GM12872 (cell line): Measurements from ENCODE around the gene SLC7A5.

Experiments
- TF ChIP-seq, protein P1 (sequence below): IDR thresholded peaks from 3 replicates; pipeline ENCODE4 v1.5.1; 2011; ENCODE audit warnings: low read depth, mild to moderate bottlenecking, low read length, moderate library complexity; ENCODE audit not compliant: insufficient read depth

The SLC7A5 gene

DNA sequence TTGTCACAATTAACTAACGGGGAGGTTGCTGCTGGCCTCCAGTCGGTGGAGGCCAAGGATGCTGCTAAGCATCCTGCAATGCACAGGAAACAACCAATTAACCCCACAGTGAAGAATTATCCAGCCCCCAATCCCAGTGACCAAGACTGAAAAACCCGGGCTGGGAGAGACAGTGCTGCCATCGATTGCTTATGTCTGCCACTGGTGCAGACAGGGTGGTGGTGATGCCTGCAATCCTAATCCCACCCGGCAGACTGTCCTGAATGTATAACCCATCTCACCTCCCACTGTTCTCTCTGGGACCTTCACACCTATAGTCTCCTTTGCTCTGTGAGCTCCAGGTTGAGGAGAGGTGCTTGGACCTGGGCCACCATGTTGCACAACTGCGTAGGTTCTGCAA is 61.2 kb downstream of the SLC7A5 start:
- TF ChIP-seq, protein P1, sequence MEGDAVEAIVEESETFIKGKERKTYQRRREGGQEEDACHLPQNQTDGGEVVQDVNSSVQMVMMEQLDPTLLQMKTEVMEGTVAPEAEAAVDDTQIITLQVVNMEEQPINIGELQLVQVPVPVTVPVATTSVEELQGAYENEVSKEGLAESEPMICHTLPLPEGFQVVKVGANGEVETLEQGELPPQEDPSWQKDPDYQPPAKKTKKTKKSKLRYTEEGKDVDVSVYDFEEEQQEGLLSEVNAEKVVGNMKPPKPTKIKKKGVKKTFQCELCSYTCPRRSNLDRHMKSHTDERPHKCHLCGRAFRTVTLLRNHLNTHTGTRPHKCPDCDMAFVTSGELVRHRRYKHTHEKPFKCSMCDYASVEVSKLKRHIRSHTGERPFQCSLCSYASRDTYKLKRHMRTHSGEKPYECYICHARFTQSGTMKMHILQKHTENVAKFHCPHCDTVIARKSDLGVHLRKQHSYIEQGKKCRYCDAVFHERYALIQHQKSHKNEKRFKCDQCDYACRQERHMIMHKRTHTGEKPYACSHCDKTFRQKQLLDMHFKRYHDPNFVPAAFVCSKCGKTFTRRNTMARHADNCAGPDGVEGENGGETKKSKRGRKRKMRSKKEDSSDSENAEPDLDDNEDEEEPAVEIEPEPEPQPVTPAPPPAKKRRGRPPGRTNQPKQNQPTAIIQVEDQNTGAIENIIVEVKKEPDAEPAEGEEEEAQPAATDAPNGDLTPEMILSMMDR, result no peak

- TF ChIP-seq, protein P1, result no peak
These were observed 62.4 kb downstream of the SLC7A5 start for GRCh38 chr16:87806641-87807546.

- TF ChIP-seq, protein P1, result no peak
These were observed 63.1 kb downstream of the SLC7A5 start for GRCh38 chr16:87806261-87806640.

DNA sequence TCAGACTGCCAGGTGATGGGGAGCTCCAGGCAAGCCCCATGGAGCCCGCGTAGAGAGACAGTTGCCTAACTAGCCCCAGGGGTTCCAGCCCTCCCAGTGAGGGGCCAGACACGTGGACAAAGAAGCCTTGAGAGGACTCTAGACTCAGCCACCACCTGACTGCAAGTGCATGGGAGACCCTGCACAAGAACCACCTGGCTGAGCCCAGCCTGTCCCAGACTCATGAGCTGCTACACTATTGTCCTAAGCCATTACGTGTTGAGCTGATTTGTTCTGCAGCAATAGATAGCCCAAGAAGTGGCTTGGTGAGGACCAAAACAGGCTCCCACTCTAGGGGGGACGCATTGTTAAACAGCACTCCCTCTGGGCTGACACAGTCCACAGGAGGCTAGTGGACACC is 65.9 kb downstream of the SLC7A5 start:
- TF ChIP-seq, protein P1, result no peak

DNA sequence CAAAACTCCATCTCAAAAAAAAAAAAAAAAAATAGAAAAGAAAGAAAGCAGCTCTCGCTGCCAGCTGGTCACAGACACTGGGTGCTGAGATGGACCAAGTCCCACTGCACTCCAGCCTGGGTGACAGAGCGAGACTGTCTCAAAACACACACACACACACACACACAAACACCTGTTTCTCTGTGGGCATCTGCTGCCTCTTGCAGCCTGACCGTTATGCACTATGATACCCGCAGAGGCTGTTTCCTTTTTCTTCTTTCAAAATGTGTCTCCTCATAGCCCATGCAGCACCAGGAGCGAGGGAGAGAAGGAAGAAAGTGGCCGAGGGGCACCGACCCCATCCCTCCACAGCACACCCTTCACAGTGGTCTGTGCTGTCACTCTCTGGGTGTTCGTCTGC is 66.6 kb downstream of the SLC7A5 start:
- TF ChIP-seq, protein P1, result no peak

DNA sequence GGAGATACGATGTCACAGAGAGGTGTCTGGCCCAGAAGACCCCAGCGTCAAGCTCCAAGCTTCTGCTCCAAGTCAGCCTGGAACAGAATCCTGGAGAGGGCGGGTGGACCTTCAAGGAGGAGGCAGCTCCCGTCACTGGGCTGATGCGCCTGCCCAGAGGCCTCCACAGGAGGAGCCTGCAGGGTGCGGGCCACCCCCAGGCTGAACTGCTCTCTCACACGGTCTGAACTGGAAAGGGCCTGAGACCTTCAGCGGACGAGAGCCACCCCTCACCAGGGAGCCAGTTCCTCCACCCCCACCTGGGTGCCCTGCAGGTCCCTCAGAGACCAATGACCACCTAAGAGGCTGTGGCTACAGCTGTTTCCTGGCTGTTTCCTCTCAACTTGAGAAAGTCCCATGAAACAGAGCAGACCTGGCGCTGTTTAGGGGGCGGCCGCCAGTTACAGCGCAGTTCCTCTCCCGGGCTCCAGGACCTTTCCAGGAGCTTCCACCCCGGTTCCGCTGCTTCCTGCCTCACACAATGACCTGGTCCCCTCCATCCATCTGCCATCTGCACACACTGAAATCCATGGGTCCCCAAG is 67.5 kb downstream of the SLC7A5 start:
- TF ChIP-seq, protein P1, result no peak

GRCh38 chr16:87800497-87800896 is 68.8 kb downstream of the SLC7A5 start:
- TF ChIP-seq, protein P1, result no peak
